ENCODE measurements around the gene FRAT2. TPM values are rescaled to one million over a fixed set of nuclear protein-coding genes. Genes with fewer than 3 reads are reported as not detected.

The FRAT2 gene
- total and polyA plus RNA-seq, 2 of the 4 experiments (the other 2 are of a cell fraction), result 2.0 to 2.5 TPM

DNA sequence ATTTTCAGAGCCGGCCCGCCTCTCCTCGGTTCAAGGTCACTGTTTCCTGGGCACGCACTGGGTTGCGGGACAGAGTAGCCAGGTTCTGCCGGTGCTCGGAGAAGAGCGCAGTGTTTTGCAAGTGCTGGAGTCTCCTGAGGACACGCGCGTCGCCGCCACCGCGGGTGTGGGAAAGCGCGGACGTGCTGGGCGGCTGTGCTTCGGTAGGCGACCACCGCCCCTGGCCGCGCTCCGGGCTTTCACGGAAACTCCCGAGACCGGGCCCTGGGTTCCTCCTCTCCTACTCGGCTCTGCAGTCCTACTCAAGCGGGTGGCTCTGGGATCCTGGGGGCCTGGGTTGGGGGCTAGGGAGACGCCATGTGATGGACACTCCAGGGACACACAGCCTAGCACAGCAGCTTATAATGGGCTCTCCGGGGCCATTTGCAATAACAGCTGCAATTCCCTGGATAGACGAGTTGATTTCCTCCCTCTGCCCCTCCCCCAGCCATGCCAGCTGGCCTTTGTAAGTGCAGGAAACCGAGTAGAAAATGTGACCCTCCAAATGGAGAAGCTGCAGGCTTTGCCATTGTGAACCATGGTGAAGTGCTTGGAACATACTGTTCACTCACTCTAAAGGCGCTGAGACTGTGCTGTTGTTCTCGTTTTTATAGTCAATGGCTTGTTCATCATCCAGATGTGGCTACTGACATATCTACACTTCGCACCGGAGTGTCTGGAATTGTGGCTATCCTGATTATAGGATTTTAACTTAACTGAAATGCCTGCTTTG, 13.3 kb downstream of the FRAT2 start:
- ATAC-seq (ENCODE audit: low read depth), result no peak
- dilution Hi-C loops (cut with HindIII; ENCODE audit: low sequenced_read_pairs, unreplicated experiment), result no loop called here
- no peak overlapping the region; a peak in 1 of 4 replicates for H4K8ac ChIP-seq (ENCODE audit: low read depth in 2 of 2, low read length in 2 of 2)
- no peak overlapping the region for H3K18ac ChIP-seq (ENCODE audit: low read depth, low read length)
- H2BK5ac ChIP-seq (ENCODE audit: low read depth, low read length, poor library complexity, severe bottlenecking), result no peak overlapping the region
- no peak overlapping the region for H2BK120ac ChIP-seq (ENCODE audit: low read depth, low read length)
- H3K4me2 ChIP-seq (ENCODE audit: low read depth, low read length), result no peak overlapping the region; the same call in 1 of the 2 replicates
- no peaks in the 10 kb centered on the region for H3K9me3 ChIP-seq (ENCODE audit: control insufficient read depth, insufficient read depth, low read length)
- no peak overlapping the region for H3K4ac ChIP-seq (ENCODE audit: low read depth, low read length)
- H3K14ac ChIP-seq (replicated peaks; ENCODE audit: low read depth, low read length), result no peak overlapping the region
- no peaks in the 10 kb centered on the region for H3K9me1 ChIP-seq (ENCODE audit: insufficient read depth, low read length)
- H3K27me3 ChIP-seq (ENCODE audit: control insufficient read depth, insufficient read depth, low read length), result no peaks in the 10 kb centered on the region
- in situ Hi-C loops (cut with MboI; ENCODE audit: low sequenced_read_pairs), result no loop called here
- no peak overlapping the region for H2BK15ac ChIP-seq (ENCODE audit: low read depth, low read length)
- peaks cover 7% of the 10 kb centered on the region in 2 experiments; a peak in 2 of 4 replicates for H3K79me1 ChIP-seq (ENCODE audit: low read depth in 1 of 2, low read length in 2 of 2)
- ChIA-PET CTCF (interaction anchor here (0.6 kb wide), 1 partner anchor 91 kb away, joined by 4 read pairs; no protein-coding TSS in a partner anchor), POLR2A (ENCODE audit: unreplicated experiment) (interaction anchor here (0.6 kb wide), 1 partner anchor 12 kb away, joined by 7 read pairs; no protein-coding TSS in a partner anchor)
- H4K20me1 ChIP-seq (ENCODE audit: insufficient read depth, low read length), result no peaks in the 10 kb centered on the region
- H2AK5ac ChIP-seq (ENCODE audit: low read depth, low read length), result no peak overlapping the region
- no peak overlapping the region for H4K91ac ChIP-seq (ENCODE audit: insufficient read depth, low read depth, low read length)
- H3K9ac ChIP-seq (ENCODE audit: low read depth, low read length), result no peak overlapping the region
- no peak overlapping the region for H3K27ac ChIP-seq (ENCODE audit: insufficient read depth, low read length)
- WGBS, 2 experiments (ENCODE audit: extremely low coverage in 2 of 2, insufficient read length in 1 of 2), result 39% methylated on average over 21 of the region's 38 CpGs; no CpG with 5 or more reads in 1 of the 2 experiments
- no peak overlapping the region for H3K23ac ChIP-seq (ENCODE audit: low read depth, low read length)
- H2BK20ac ChIP-seq (ENCODE audit: low read depth, low read length), result no peak overlapping the region
- peaks cover 8% of the 10 kb centered on the region; the same call in 1 of the 2 replicates for H3K4me1 ChIP-seq (ENCODE audit: control insufficient read depth, insufficient read depth, low read length)
- H4K5ac ChIP-seq (ENCODE audit: low read depth, low read length), result no peak overlapping the region
- no peak overlapping the region for H2AFZ ChIP-seq (replicated peaks; ENCODE audit: low read length, poor library complexity)
- no peak overlapping the region for H3K56ac ChIP-seq (ENCODE audit: extremely low read depth, insufficient read depth, low read length)
- BruUV-seq (replicated peaks), result no TSS peak
- no peak for DNase-seq
- H3K36me3 ChIP-seq (ENCODE audit: control insufficient read depth, insufficient read depth, low read length), result no peaks in the 10 kb centered on the region
- TF ChIP-seq RFX5 (IDR thresholded peaks at IDR 0.05; ENCODE audit: low read depth, low read length) (no peak), MAZ (IDR thresholded peaks at IDR 0.05; ENCODE audit: borderline replicate concordance, low read depth, low read length) (no peak), CEBPB (IDR thresholded peaks at IDR 0.05; ENCODE audit: low read depth, low read length) (no peak), FOS (IDR thresholded peaks at IDR 0.05; ENCODE audit: low read depth, low read length) (no peak), MXI1 (IDR thresholded peaks at IDR 0.05; ENCODE audit: borderline replicate concordance, low read depth, low read length) (no peak), BHLHE40 (IDR thresholded peaks at IDR 0.05; ENCODE audit: low read depth, low read length) (no peak), CHD1 (IDR thresholded peaks at IDR 0.05; ENCODE audit: low read depth, low read length) (no peak)
- TF ChIP-seq, protein P1, sequence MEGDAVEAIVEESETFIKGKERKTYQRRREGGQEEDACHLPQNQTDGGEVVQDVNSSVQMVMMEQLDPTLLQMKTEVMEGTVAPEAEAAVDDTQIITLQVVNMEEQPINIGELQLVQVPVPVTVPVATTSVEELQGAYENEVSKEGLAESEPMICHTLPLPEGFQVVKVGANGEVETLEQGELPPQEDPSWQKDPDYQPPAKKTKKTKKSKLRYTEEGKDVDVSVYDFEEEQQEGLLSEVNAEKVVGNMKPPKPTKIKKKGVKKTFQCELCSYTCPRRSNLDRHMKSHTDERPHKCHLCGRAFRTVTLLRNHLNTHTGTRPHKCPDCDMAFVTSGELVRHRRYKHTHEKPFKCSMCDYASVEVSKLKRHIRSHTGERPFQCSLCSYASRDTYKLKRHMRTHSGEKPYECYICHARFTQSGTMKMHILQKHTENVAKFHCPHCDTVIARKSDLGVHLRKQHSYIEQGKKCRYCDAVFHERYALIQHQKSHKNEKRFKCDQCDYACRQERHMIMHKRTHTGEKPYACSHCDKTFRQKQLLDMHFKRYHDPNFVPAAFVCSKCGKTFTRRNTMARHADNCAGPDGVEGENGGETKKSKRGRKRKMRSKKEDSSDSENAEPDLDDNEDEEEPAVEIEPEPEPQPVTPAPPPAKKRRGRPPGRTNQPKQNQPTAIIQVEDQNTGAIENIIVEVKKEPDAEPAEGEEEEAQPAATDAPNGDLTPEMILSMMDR (conservative IDR thresholded peaks at IDR 0.05; ENCODE audit: low read depth, low read length), result no peak
- TF ChIP-seq, protein P2, sequence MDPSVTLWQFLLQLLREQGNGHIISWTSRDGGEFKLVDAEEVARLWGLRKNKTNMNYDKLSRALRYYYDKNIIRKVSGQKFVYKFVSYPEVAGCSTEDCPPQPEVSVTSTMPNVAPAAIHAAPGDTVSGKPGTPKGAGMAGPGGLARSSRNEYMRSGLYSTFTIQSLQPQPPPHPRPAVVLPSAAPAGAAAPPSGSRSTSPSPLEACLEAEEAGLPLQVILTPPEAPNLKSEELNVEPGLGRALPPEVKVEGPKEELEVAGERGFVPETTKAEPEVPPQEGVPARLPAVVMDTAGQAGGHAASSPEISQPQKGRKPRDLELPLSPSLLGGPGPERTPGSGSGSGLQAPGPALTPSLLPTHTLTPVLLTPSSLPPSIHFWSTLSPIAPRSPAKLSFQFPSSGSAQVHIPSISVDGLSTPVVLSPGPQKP (IDR thresholded peaks at IDR 0.05; ENCODE audit: borderline replicate concordance, low read depth, low read length), result no peak
- TF ChIP-seq, protein P3, sequence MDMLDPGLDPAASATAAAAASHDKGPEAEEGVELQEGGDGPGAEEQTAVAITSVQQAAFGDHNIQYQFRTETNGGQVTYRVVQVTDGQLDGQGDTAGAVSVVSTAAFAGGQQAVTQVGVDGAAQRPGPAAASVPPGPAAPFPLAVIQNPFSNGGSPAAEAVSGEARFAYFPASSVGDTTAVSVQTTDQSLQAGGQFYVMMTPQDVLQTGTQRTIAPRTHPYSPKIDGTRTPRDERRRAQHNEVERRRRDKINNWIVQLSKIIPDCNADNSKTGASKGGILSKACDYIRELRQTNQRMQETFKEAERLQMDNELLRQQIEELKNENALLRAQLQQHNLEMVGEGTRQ (IDR thresholded peaks at IDR 0.05; ENCODE audit: low read depth, low read length), result no peak
- no peak overlapping the region for H3K4me3 ChIP-seq (ENCODE audit: insufficient read depth, low read depth, low read length)
- no peak overlapping the region for H2AK9ac ChIP-seq (replicated peaks; ENCODE audit: low read depth, low read length, poor library complexity)
- intact Hi-C loops (cut with micrococcal nuclease), result no loop called here
